ENCODE results near the gene SERP2.

Gene SERP2

GRCh38 chr13:44438234-44438579, 64.6 kb downstream of the SERP2 start:
- no CpG with 5 or more reads among the region's 3 CpGs for WGBS (ENCODE audit: insufficient coverage)
- H3K9me3 ChIP-seq (ENCODE audit: control extremely low read depth in 1 of 5, control insufficient read depth in 4 of 5, insufficient read depth in 2 of 5, low read depth in 1 of 5, low read length in 4 of 5), result no peaks in the 10 kb centered on the region
- H3K27ac ChIP-seq (ENCODE audit: insufficient read depth in 1 of 2, low read depth in 1 of 2, low read length in 2 of 2, poor library complexity in 1 of 2, severe bottlenecking in 2 of 2), result no peak overlapping the region
- peaks cover 8 to 16% (median 13%) of the 10 kb centered on the region in 4 experiments for H3K36me3 ChIP-seq (ENCODE audit: control insufficient read depth in 4 of 4, insufficient read depth in 4 of 4, low read length in 3 of 4)
- H3K4me3 ChIP-seq (ENCODE audit: control insufficient read depth in 1 of 7, extremely low read depth in 1 of 7, insufficient read depth in 4 of 7, low read depth in 2 of 7, low read length in 6 of 7), result no peak overlapping the region
- H3K27me3 ChIP-seq (replicated peaks in 2 of 5; ENCODE audit: control insufficient read depth in 4 of 5, insufficient read depth in 5 of 5, low read length in 4 of 5), result no peaks in the 10 kb centered on the region
- peaks cover 42 to 63% (median 49%) of the 10 kb centered on the region in 4 experiments for H3K4me1 ChIP-seq (ENCODE audit: control extremely low read depth in 1 of 4, control insufficient read depth in 4 of 4, insufficient read depth in 4 of 4, low read length in 3 of 4)
- DNase-seq, result no peak
- ChIA-PET CTCF (interaction anchor here (1.0 to 14.6 kb wide), 15 partner anchors 13 to 530 kb away, joined by 3 to 220 read pairs (median 5); no protein-coding TSS in a partner anchor), POLR2A (no interaction called here)

- 14% methylated on average over 4 of the region's 4 CpGs for WGBS (ENCODE audit: insufficient coverage)
- peaks cover 0 to 4% (median 1%) of the 10 kb centered on the region in 4 experiments for H3K36me3 ChIP-seq (ENCODE audit: control insufficient read depth in 4 of 4, insufficient read depth in 4 of 4, low read length in 3 of 4)
- H3K27ac ChIP-seq (ENCODE audit: insufficient read depth in 1 of 2, low read depth in 1 of 2, low read length in 2 of 2, poor library complexity in 1 of 2, severe bottlenecking in 2 of 2), result peak overlapping the region; percentile 29 to 62
- H3K27me3 ChIP-seq (replicated peaks in 2 of 5; ENCODE audit: control insufficient read depth in 4 of 5, insufficient read depth in 5 of 5, low read length in 4 of 5), result no peaks in the 10 kb centered on the region
- peaks cover 34 to 49% (median 41%) of the 10 kb centered on the region in 4 experiments for H3K4me1 ChIP-seq (ENCODE audit: control extremely low read depth in 1 of 4, control insufficient read depth in 4 of 4, insufficient read depth in 4 of 4, low read length in 3 of 4)
- ChIA-PET CTCF (interaction anchor here (0.7 to 14.6 kb wide), 18 partner anchors 13 to 531 kb away, joined by 3 to 220 read pairs (median 4); no protein-coding TSS in a partner anchor), POLR2A (interaction anchor here (1.0 kb wide), 1 partner anchor 196 kb away, joined by 4 read pairs; no protein-coding TSS in a partner anchor)
- peak; percentile 62 to 89 (median 81) for DNase-seq
- H3K4me3 ChIP-seq (ENCODE audit: control insufficient read depth in 1 of 7, extremely low read depth in 1 of 7, insufficient read depth in 4 of 7, low read depth in 2 of 7, low read length in 6 of 7), result peak overlapping the region in 5 of 7 experiments; percentile 3 to 66 (median 11)
- H3K9me3 ChIP-seq (ENCODE audit: control extremely low read depth in 1 of 5, control insufficient read depth in 4 of 5, insufficient read depth in 2 of 5, low read depth in 1 of 5, low read length in 4 of 5), result no peaks in the 10 kb centered on the region
Measured at GRCh38 chr13:44439452-44440024, 65.9 kb downstream of the SERP2 start.

- H3K27me3 ChIP-seq (replicated peaks in 2 of 5; ENCODE audit: control insufficient read depth in 4 of 5, insufficient read depth in 5 of 5, low read length in 4 of 5), result no peaks in the 10 kb centered on the region
- peak in 2 of 3 donors; percentile 42 to 56 for DNase-seq
- CTCF ChIA-PET, result interaction anchor here (0.7 to 14.6 kb wide), 7 partner anchors 17 to 532 kb away, joined by 3 to 220 read pairs (median 8); no protein-coding TSS in a partner anchor
- H3K36me3 ChIP-seq (ENCODE audit: control insufficient read depth in 4 of 4, insufficient read depth in 4 of 4, low read length in 3 of 4), result no peaks in the 10 kb centered on the region
- peak overlapping the region in 4 of 7 experiments; percentile 3 to 66 (median 7) for H3K4me3 ChIP-seq (ENCODE audit: control insufficient read depth in 1 of 7, extremely low read depth in 1 of 7, insufficient read depth in 4 of 7, low read depth in 2 of 7, low read length in 6 of 7)
- 72% methylated on average over 5 of the region's 10 CpGs for WGBS (ENCODE audit: insufficient coverage)
- peaks cover 30 to 45% (median 38%) of the 10 kb centered on the region in 4 experiments for H3K4me1 ChIP-seq (ENCODE audit: control extremely low read depth in 1 of 4, control insufficient read depth in 4 of 4, insufficient read depth in 4 of 4, low read length in 3 of 4)
- peak overlapping the region; percentile 29 to 62 for H3K27ac ChIP-seq (ENCODE audit: insufficient read depth in 1 of 2, low read depth in 1 of 2, low read length in 2 of 2, poor library complexity in 1 of 2, severe bottlenecking in 2 of 2)
- H3K9me3 ChIP-seq (ENCODE audit: control extremely low read depth in 1 of 5, control insufficient read depth in 4 of 5, insufficient read depth in 2 of 5, low read depth in 1 of 5, low read length in 4 of 5), result no peaks in the 10 kb centered on the region
- POLR2A ChIA-PET, result interaction anchor here (1.0 kb wide), 1 partner anchor 197 kb away, joined by 4 read pairs; no protein-coding TSS in a partner anchor
Measured at GRCh38 chr13:44440046-44440608, 66.5 kb downstream of the SERP2 start.

All from common myeloid progenitor, CD34-positive (primary cell).